Peyer's patch (tissue), 4 donors: ENCODE data around the gene PLOD2. TPM values are rescaled to one million over a fixed set of nuclear protein-coding genes. Genes with fewer than 3 reads are reported as not detected.

Source experiments
- DNase-seq, 3 donors: peaks; one replicate each; pipeline ENCODE4 v3.0.0-alpha.2; 2017 to 2019
- H3K27ac ChIP-seq, 4 donors: fragments of 200-600 bp; sonication (generic); one replicate each; pipeline ENCODE4 v1.5.1; 2016 to 2019
- H3K27me3 ChIP-seq, 2 donors: fragments of 200-600 bp; sonication (generic); one replicate each; pipeline ENCODE4 v1.5.1; 2019
- H3K36me3 ChIP-seq, 3 donors: fragments of 200-600 bp; sonication (generic); one replicate each; pipeline ENCODE4 v1.5.1; 2016 to 2019
- H3K4me1 ChIP-seq, 4 donors: fragments of 200-600 bp; sonication (generic); one replicate each; pipeline ENCODE4 v1.5.1; 2016 to 2019
- H3K4me3 ChIP-seq, 4 donors: fragments of 200-600 bp; sonication (generic); 1 replicate in 3 of 4; 2 replicates in 1 of 4; pipeline ENCODE4 v1.5.1; 2016 to 2019; ENCODE audit warnings: mild to moderate bottlenecking in 1 of 4
- H3K9me3 ChIP-seq, 4 donors: fragments of 200-600 bp; sonication (generic); one replicate each; pipeline ENCODE4 v1.5.1; 2016 to 2019; ENCODE audit warnings: mild to moderate bottlenecking in 1 of 4
- CTCF ChIP-seq, 6 experiments: fragments of 450-650 bp in 4 of 6; fragments of 200-600 bp in 2 of 6; sonication (generic) in 1 of 6; IDR thresholded peaks; one replicate each; pipeline ENCODE4 v1.5.1; 2017 to 2019; ENCODE audit warnings: antibody characterized with exemption in 6 of 6, mild to moderate bottlenecking in 3 of 6, moderate library complexity in 1 of 6
- POLR2A ChIP-seq, 2 donors: fragments of 450-650 bp; IDR thresholded peaks; one replicate each; pipeline ENCODE4 v1.5.1; 2017; ENCODE audit warnings: antibody characterized with exemption in 2 of 2, mild to moderate bottlenecking in 2 of 2, moderate library complexity in 2 of 2
- total RNA-seq, 4 donors: library from RNA; depleted of rRNA; stranded (reverse); fragments of >200 nt; gene quantifications; one replicate each; pipeline ENCODE4 v1.1.0, GENCODE V29; 2016

Gene PLOD2
- total RNA-seq, 4 donors from 2014 or later = 9.9 to 78.8 (median 56.0) TPM

- no peaks in the 10 kb centered on the region for H3K9me3 ChIP-seq
- peak overlapping the region in 1 of 4 donors; percentile 12 for H3K27ac ChIP-seq
- H3K27me3 ChIP-seq = no peaks in the 10 kb centered on the region
- H3K36me3 ChIP-seq = no peaks in the 10 kb centered on the region
- TF ChIP-seq CTCF (IDR thresholded peaks at IDR 0.05) = no peak
- peaks cover 0 to 6% (median 0%) of the 10 kb centered on the region in 4 donors for H3K4me1 ChIP-seq
- H3K4me3 ChIP-seq = no peak overlapping the region
- peak in 1 of 3 donors; percentile 55 for DNase-seq
Observed at GRCh38 chr3:146164971-146165769, 4.2 kb upstream of the PLOD2 start.

GRCh38 chr3:146164506-146164905, 3.5 kb upstream of the PLOD2 start:
- peak overlapping the region in 1 of 4 donors; percentile 12 for H3K27ac ChIP-seq

GRCh38 chr3:146164071-146164470, 3.1 kb upstream of the PLOD2 start:
- DNase-seq = no peak
- Histone ChIP-seq H3K27me3 (no peaks in the 10 kb centered on the region), H3K9me3 (no peaks in the 10 kb centered on the region), H3K36me3 (no peaks in the 10 kb centered on the region), H3K4me3 (no peak overlapping the region), H3K27ac (no peak overlapping the region), H3K4me1 (peaks cover 0 to 6% (median 0%) of the 10 kb centered on the region in 4 donors)
- no peak for TF ChIP-seq CTCF (IDR thresholded peaks at IDR 0.05)

More at GRCh38 chr3:146164506-146164905, 3.5 kb upstream of the PLOD2 start:
- no peaks in the 10 kb centered on the region for H3K27me3 ChIP-seq
- no peaks in the 10 kb centered on the region for H3K9me3 ChIP-seq
- peaks cover 0 to 6% (median 0%) of the 10 kb centered on the region in 4 donors for H3K4me1 ChIP-seq
- H3K36me3 ChIP-seq = no peaks in the 10 kb centered on the region
- no peak for TF ChIP-seq POLR2A (IDR thresholded peaks at IDR 0.05)
- TF ChIP-seq CTCF (IDR thresholded peaks at IDR 0.05) = no peak
- H3K4me3 ChIP-seq = no peak overlapping the region
- DNase-seq = no peak

GRCh38 chr3:146163584-146163983, 2.6 kb upstream of the PLOD2 start:
- Histone ChIP-seq H3K4me3 (no peak overlapping the region), H3K27me3 (no peaks in the 10 kb centered on the region), H3K9me3 (no peaks in the 10 kb centered on the region), H3K36me3 (no peaks in the 10 kb centered on the region), H3K4me1 (peaks cover 0 to 6% (median 1%) of the 10 kb centered on the region in 4 donors), H3K27ac (no peak overlapping the region)
- DNase-seq = no peak
- TF ChIP-seq POLR2A (IDR thresholded peaks at IDR 0.05) = no peak
- peak in 4 of 6 experiments; percentile 8 to 71 (median 42) for TF ChIP-seq CTCF (IDR thresholded peaks at IDR 0.05)

- Histone ChIP-seq H3K36me3 (no peaks in the 10 kb centered on the region), H3K9me3 (no peaks in the 10 kb centered on the region), H3K27me3 (no peaks in the 10 kb centered on the region), H3K4me3 (no peak overlapping the region), H3K4me1 (peaks cover 0 to 12% (median 3%) of the 10 kb centered on the region in 4 donors), H3K27ac (peak overlapping the region in 1 of 4 donors; percentile 97)
- TF ChIP-seq CTCF (IDR thresholded peaks at IDR 0.05) (no peak), POLR2A (IDR thresholded peaks at IDR 0.05) (no peak)
- no peak for DNase-seq
Observed at GRCh38 chr3:146162561-146162960, 1.6 kb upstream of the PLOD2 start.
